GDM1 (cell line): ENCODE results near the gene SLC9A1.

Experiments used
- DNase-seq: peaks from one replicate; lab custom pipeline; 2025; lab: John Stamatoyannopoulos, UW

SLC9A1 gene

GRCh38 chr1:27070390-27071048, 84.4 kb downstream of the SLC9A1 start:
- DNase-seq = no peak

DNA sequence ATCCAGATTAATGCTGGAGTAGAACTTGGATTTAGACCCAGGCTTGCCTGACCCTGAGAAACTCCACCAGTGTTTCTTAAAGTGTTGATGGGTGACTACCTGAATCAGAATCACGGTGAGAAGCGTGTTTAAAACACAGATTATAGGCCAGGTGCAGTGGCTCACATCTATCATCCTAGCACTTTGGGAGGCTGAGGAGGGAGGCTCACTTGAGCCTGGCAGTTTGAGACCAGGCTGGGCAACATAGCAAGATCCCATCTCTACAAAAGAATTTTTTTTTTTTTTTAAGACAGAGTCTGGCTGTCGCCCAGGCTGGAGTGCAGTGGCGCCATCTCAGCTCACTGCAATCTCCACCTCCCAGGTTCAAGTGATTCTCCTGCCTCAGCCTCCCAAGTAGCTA, 86.0 kb downstream of the SLC9A1 start:
- DNase-seq = no peak

DNA sequence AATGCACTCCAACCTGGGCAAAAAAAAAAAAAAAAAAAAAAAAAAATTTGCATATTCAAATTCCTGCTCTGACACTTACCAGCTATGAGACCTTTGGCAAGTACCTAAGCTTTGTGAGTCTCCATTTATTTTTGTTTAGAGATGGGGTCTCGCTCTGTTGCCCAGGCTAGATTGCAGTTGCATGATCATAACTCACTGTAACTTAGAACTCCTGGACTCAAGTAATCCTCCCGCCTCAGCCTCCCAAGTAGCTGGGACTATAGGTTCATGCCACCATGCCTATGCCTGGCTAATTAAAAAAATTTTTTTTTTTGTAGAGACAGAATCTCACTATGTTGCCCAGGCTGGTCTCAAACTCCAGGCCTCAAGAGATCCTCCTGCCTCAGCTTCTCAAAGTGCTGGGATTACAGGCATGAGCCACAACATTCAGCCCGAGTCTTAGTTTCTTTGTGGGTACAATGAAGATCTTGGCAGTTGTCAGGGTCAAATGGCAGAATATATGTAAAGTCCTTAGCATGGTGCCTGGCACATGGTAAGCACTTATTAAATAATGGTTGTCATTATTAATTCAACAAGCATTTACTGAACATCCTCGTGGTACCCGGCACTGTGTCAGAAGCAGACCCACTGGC, 88.8 kb downstream of the SLC9A1 start:
- no peak for DNase-seq

DNA sequence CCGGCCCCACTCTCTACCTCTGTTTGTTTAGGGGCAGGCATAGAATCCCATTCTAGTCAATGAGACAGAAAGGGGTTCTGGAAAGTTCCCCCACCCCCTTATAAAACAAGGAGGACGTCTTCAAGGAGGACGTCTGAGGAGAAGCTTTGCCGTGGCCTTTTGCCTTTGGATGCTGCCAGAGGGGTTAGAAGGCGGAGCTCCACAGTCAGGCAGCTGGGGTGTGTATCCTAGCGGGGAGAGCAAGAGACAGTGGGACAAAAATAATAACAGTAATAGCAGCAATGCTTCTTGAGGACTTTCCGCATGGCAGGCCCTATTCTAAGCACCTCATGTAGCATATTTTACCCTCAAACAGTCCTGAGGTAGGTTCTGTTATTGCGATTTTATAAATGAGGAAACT, 94.0 kb downstream of the SLC9A1 start:
- no peak for DNase-seq

- DNase-seq = no peak
Observed at GRCh38 chr1:27058966-27059669, 95.8 kb downstream of the SLC9A1 start.

GRCh38 chr1:27057801-27058625, 96.9 kb downstream of the SLC9A1 start:
- no peak for DNase-seq

DNA sequence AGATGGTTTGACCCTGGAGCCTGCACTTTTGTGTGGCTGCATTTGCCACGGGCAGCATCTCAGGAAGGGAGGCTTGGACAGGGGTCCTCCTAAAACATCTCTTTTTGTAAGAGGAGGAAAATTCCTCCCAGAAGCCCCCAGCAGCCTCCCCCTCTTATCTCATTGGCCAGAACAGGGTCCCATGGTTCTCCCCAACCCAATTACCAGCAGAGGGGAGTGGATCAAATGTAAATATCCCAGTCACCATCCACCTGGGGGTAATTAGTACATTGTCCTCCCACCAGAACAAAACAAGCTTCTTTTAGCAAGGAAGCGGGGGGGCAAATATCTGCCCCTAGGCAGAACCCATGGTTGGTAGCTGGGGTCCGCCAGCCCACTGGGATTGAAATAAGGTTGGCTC, 97.5 kb downstream of the SLC9A1 start:
- DNase-seq = no peak

DNA sequence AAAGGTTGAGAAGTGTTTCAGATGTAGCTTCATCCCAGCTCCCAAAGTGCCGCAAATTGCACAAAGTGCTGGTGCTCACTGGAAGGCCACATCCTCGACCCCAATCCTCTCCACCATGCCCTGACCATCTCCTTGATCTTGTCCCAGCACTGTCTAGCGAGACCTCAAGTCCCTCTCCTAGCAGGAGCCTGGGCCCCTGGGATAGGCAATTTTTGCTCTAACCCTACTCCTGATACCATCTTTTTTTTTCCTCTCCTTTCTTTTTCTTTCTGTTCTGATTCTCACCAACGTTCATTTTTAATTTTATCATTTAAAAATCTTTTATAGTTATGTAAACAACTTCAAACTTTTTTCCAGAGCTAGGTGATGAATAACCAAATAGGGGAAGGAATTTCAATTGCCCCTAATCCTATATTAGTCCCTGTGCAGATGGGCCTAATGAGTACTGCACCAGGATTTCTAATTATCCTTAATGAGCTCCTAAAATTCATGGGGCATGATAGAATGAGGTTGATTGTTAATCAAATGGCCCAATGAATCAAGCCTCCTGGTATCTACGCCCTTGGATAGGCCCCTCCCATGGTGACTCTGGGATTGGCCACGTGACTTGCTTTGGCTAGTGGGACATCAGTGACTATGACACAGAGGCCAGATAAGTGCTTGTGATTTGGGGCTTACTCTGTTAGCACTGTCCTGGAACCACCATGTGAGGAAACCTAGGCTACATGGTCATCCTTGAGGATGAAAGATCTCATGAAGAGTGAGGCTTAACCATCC, 100.8 kb downstream of the SLC9A1 start:
- DNase-seq = no peak

- no peak for DNase-seq
Observed at GRCh38 chr1:27052527-27052926, 102.4 kb downstream of the SLC9A1 start.

- DNase-seq = no peak
Observed at GRCh38 chr1:27049607-27050006, 105.3 kb downstream of the SLC9A1 start.

GRCh38 chr1:27049100-27049499, 105.8 kb downstream of the SLC9A1 start:
- no peak for DNase-seq
